Activated CD8-positive, alpha-beta T cell treated with anti-CD3 and anti-CD28 coated beads for 36 hours (primary cell): Measurements from ENCODE around the gene SLC27A6. TPM values are rescaled to one million over a fixed set of nuclear protein-coding genes. Genes with fewer than 3 reads are reported as not detected.
"Not testable (repeated sequence)": the region's sequence is repeated elsewhere in the genome, so short reads cannot be mapped to it uniquely, and the experiment has no call there.

Experiments used
- ATAC-seq: fragments of 200-7000 bp; cut with Tn5 transposase; one replicate; pipeline ENCODE4 v1.10.0; 2021; ENCODE audit warnings: mild to moderate bottlenecking, moderate library complexity
- CTCF ChIA-PET: fragments of 350-600 bp; sonication (Branson Sonifier 250); formaldehyde crosslinking; loops from one replicate; lab custom pipeline; 2021; ENCODE audit warnings: antibody characterized with exemption; lab: Charles Lee
- POLR2A ChIA-PET: fragments of 350-600 bp; sonication (Branson Sonifier 250); formaldehyde crosslinking; loops from one replicate; lab custom pipeline; 2021; ENCODE audit warnings: antibody characterized with exemption; lab: Charles Lee
- DNase-seq: peaks from one replicate; pipeline ENCODE4 v3.0.0-alpha.2; 2020
- H3K27ac Mint-ChIP-seq: one replicate; pipeline ENCODE4 v1.8.0; 2021; ENCODE audit warnings: mild to moderate bottlenecking, mixed read lengths
- H3K27me3 Mint-ChIP-seq: one replicate; pipeline ENCODE4 v1.8.0; 2021; ENCODE audit warnings: mixed read lengths
- H3K36me3 Mint-ChIP-seq: one replicate; pipeline ENCODE4 v1.8.0; 2021; ENCODE audit warnings: low read depth, mixed read lengths
- H3K4me1 Mint-ChIP-seq: one replicate; pipeline ENCODE4 v1.8.0; 2021; ENCODE audit warnings: low read depth, mixed read lengths
- H3K4me3 Mint-ChIP-seq: one replicate; pipeline ENCODE4 v1.8.0; 2021; ENCODE audit warnings: mild to moderate bottlenecking, moderate library complexity, mixed read lengths
- H3K9me3 Mint-ChIP-seq: one replicate; pipeline ENCODE4 v1.8.0; 2021; ENCODE audit warnings: mixed read lengths
- CTCF ChIP-seq: fragments of 200-600 bp; IDR thresholded peaks from one replicate; pipeline ENCODE4 v1.8.0; 2022; ENCODE audit warnings: antibody characterized with exemption, mild to moderate bottlenecking
- intact Hi-C: fragments of 100-400 bp; cut with micrococcal nuclease; formaldehyde crosslinking; loops from one replicate; pipeline ENCODE4 v1.10.0; 2022
- total RNA-seq, 2 experiments: library from RNA; stranded (reverse); gene quantifications; one replicate each; pipeline ENCODE4 v1.2.3, GENCODE V29; 2021

Gene SLC27A6
- total RNA-seq, 2 experiments from 2014 or later, result not detected

GRCh38 chr5:128925973-128926372, 39.3 kb upstream of the SLC27A6 start:
- H3K27ac Mint-ChIP-seq, result no peak overlapping the region
- intact Hi-C loops, result no loop called here
- POLR2A ChIA-PET, result no interaction called here
- no peak for TF ChIP-seq CTCF
- DNase-seq, result no peak
- H3K36me3 Mint-ChIP-seq, result no peaks in the 10 kb centered on the region
- H3K27me3 Mint-ChIP-seq, result peaks cover 3% of the 10 kb centered on the region
- no peak for ATAC-seq
- H3K9me3 Mint-ChIP-seq, result no peaks in the 10 kb centered on the region
- H3K4me1 Mint-ChIP-seq, result no peaks in the 10 kb centered on the region
- CTCF ChIA-PET, result no interaction called here
- H3K4me3 Mint-ChIP-seq, result no peak overlapping the region

- ChIA-PET POLR2A (no interaction called here), CTCF (no interaction called here)
- DNase-seq (no peak), ATAC-seq (no peak)
- H3K4me3 Mint-ChIP-seq, result no peak overlapping the region
- H3K27ac Mint-ChIP-seq, result no peak overlapping the region
- H3K4me1 Mint-ChIP-seq, result no peaks in the 10 kb centered on the region
- H3K9me3 Mint-ChIP-seq, result peaks cover 3% of the 10 kb centered on the region
- intact Hi-C loops, result no loop called here
- H3K27me3 Mint-ChIP-seq, result peaks cover 3% of the 10 kb centered on the region
- TF ChIP-seq CTCF, result no peak
- H3K36me3 Mint-ChIP-seq, result no peaks in the 10 kb centered on the region
Measured at GRCh38 chr5:128927644-128928043, 37.6 kb upstream of the SLC27A6 start.

GRCh38 chr5:128932232-128932631, 33.1 kb upstream of the SLC27A6 start:
- H3K4me1 Mint-ChIP-seq, H3K36me3 Mint-ChIP-seq, H3K4me3 Mint-ChIP-seq, H3K9me3 Mint-ChIP-seq, ATAC-seq, intact Hi-C loops, POLR2A ChIA-PET, CTCF ChIA-PET, H3K27me3 Mint-ChIP-seq, DNase-seq, H3K27ac Mint-ChIP-seq: not testable (repeated sequence)

- H3K9me3 Mint-ChIP-seq, DNase-seq, H3K27me3 Mint-ChIP-seq, CTCF ChIA-PET, H3K4me1 Mint-ChIP-seq, ATAC-seq, H3K4me3 Mint-ChIP-seq, intact Hi-C loops, POLR2A ChIA-PET, H3K36me3 Mint-ChIP-seq, H3K27ac Mint-ChIP-seq: not testable (repeated sequence)
Measured at GRCh38 chr5:128943100-128943499, 22.2 kb upstream of the SLC27A6 start.

- POLR2A ChIA-PET, result no interaction called here
- Mint-ChIP-seq H3K9me3 (peaks cover 2% of the 10 kb centered on the region), H3K4me3 (no peak overlapping the region), H3K27ac (no peak overlapping the region), H3K4me1 (no peaks in the 10 kb centered on the region), H3K36me3 (no peaks in the 10 kb centered on the region), H3K27me3 (peaks cover 1% of the 10 kb centered on the region)
- ATAC-seq (no peak), DNase-seq (no peak)
- intact Hi-C loops, result no loop called here
- CTCF ChIA-PET, result no interaction called here
- TF ChIP-seq CTCF, result no peak
Measured at GRCh38 chr5:128949847-128950546, 15.3 kb upstream of the SLC27A6 start.

GRCh38 chr5:128951301-128951700, 14.0 kb upstream of the SLC27A6 start:
- intact Hi-C loops, H3K36me3 Mint-ChIP-seq, H3K9me3 Mint-ChIP-seq, ATAC-seq, POLR2A ChIA-PET, H3K4me1 Mint-ChIP-seq, H3K27ac Mint-ChIP-seq, H3K4me3 Mint-ChIP-seq, H3K27me3 Mint-ChIP-seq, DNase-seq, CTCF ChIA-PET: not testable (repeated sequence)
